Astrocyte of the spinal cord (primary cell): ENCODE data around the gene AP1M1.

ENCODE experiments used
- DNase-seq: peaks from one replicate; pipeline ENCODE4 v3.0.0; 2011; ENCODE audit warnings: low read depth, low spot score
- H3K4me3 ChIP-seq: 2 replicates; pipeline ENCODE4 v1.5.1; 2011; ENCODE audit warnings: low read depth, mild to moderate bottlenecking, low read length, moderate library complexity
- in situ Hi-C: cut with HindIII; loops from 2 replicates; pipeline ENCODE4 v1.10.0; 2017; ENCODE audit warnings: low sequenced_read_pairs
- TF ChIP-seq, protein P1 (sequence below): IDR thresholded peaks from 2 replicates; pipeline ENCODE4 v1.5.1; 2012; ENCODE audit warnings: low read depth, mild to moderate bottlenecking, low read length, inconsistent platforms

Gene AP1M1

GRCh38 chr19:16249826-16250404, 52.2 kb downstream of the AP1M1 start:
- DNase-seq, result peak; percentile 15
- TF ChIP-seq, protein P1, sequence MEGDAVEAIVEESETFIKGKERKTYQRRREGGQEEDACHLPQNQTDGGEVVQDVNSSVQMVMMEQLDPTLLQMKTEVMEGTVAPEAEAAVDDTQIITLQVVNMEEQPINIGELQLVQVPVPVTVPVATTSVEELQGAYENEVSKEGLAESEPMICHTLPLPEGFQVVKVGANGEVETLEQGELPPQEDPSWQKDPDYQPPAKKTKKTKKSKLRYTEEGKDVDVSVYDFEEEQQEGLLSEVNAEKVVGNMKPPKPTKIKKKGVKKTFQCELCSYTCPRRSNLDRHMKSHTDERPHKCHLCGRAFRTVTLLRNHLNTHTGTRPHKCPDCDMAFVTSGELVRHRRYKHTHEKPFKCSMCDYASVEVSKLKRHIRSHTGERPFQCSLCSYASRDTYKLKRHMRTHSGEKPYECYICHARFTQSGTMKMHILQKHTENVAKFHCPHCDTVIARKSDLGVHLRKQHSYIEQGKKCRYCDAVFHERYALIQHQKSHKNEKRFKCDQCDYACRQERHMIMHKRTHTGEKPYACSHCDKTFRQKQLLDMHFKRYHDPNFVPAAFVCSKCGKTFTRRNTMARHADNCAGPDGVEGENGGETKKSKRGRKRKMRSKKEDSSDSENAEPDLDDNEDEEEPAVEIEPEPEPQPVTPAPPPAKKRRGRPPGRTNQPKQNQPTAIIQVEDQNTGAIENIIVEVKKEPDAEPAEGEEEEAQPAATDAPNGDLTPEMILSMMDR, result no peak
- in situ Hi-C loops, result no loop called here
- no peak overlapping the region for H3K4me3 ChIP-seq

GRCh38 chr19:16252459-16253205, 54.9 kb downstream of the AP1M1 start:
- no peak overlapping the region for H3K4me3 ChIP-seq
- TF ChIP-seq, protein P1, result no peak
- DNase-seq, result no peak
- in situ Hi-C loops, result no loop called here

DNA sequence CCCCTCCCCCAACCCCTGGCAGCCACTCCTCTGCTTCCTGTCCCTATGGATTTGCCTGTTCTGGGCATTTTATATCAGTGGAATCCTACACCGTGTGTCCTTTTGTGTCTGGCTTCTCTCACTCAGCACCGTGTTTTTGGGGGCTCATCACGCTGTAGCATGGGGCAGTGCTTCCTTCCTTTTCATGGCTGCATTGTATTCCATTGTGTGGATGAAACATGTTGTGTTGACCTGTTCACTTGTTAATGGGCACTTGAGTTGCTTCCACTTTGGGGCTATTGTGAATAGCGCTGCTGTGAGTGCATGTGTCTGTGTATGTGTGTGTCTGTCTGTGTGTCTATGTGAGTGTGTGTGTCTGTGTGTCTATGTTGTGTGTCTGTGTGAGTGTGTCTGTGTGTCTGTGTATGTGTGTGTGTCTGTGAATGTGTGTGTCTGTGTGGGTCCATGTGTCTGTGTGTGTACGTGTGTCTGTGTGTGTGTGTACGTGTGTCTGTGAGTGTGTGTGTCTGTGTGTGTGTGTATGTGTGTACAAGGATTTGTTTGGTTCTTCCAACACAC, 57.2 kb downstream of the AP1M1 start:
- in situ Hi-C loops, result no loop called here
- TF ChIP-seq, protein P1, result no peak
- no peak for DNase-seq
- no peak overlapping the region for H3K4me3 ChIP-seq

GRCh38 chr19:16257509-16258002, 59.8 kb downstream of the AP1M1 start:
- no peak overlapping the region for H3K4me3 ChIP-seq
- TF ChIP-seq, protein P1, result no peak
- in situ Hi-C loops, result no loop called here
- no peak for DNase-seq

DNA sequence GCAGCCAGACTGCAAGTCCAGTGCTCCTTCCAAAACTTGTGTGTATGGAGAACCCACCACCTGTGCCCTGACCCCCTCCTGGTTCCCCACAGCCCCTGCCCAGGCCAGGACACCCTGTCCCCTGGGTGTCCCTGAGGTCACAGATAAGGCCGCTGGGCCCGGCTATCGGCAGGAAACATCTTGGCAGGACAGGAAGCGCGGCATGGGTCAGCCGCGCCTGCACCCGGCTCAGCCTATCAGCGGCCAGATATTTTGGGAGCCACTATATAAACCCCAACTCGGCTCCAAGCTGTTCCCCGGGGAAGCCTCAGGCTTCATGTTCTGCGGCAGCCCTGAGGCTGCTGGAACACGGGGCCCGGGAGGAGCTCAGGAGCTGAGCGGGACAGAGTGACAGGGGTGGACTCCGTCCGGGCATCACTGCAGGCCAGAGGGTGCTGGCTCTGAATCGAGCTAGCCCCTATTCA, 60.8 kb downstream of the AP1M1 start:
- in situ Hi-C loops, result no loop called here
- H3K4me3 ChIP-seq, result no peak overlapping the region
- DNase-seq, result no peak
- TF ChIP-seq, protein P1, result no peak

- no peak overlapping the region for H3K4me3 ChIP-seq
- TF ChIP-seq, protein P1, result no peak
- in situ Hi-C loops, result no loop called here
- no peak for DNase-seq
These were observed 61.9 kb downstream of the AP1M1 start for GRCh38 chr19:16259385-16260159.
